WTC11 (cell line): ENCODE results near the gene SLC8A2. TPM values are rescaled to one million over a fixed set of nuclear protein-coding genes. Genes with fewer than 3 reads are reported as not detected.

Experiments
- ATAC-seq: fragments of 200-7000 bp; cut with Tn5 transposase; 2 replicates; pipeline ENCODE4 v1.10.0; 2021; ENCODE audit warnings: mild to moderate bottlenecking, moderate library complexity
- CTCF ChIA-PET: fragments of 300-600 bp; sonication (Branson Sonifier 250); formaldehyde crosslinking; loops from one replicate; lab custom pipeline; 2021; ENCODE audit warnings: antibody characterized with exemption; lab: Charles Lee
- POLR2A ChIA-PET: fragments of 350-600 bp; sonication (Branson Sonifier 250); formaldehyde crosslinking; loops from one replicate; lab custom pipeline; 2021; ENCODE audit warnings: antibody characterized with exemption; lab: Charles Lee
- DNase-seq: peaks from one replicate; pipeline ENCODE4 v3.0.0; 2021; ENCODE audit warnings: low spot score
- H3K27ac Mint-ChIP-seq: 2 replicates; pipeline ENCODE4 v1.8.0; 2021; ENCODE audit warnings: mixed read lengths
- H3K27me3 Mint-ChIP-seq: 2 replicates; pipeline ENCODE4 v1.8.0; 2021; ENCODE audit warnings: low read depth, mild to moderate bottlenecking, moderate library complexity, mixed read lengths
- H3K36me3 Mint-ChIP-seq: 2 replicates; pipeline ENCODE4 v1.8.0; 2021; ENCODE audit warnings: mixed read lengths
- H3K4me1 Mint-ChIP-seq: 2 replicates; pipeline ENCODE4 v1.8.0; 2022; ENCODE audit warnings: mixed read lengths
- H3K4me3 Mint-ChIP-seq: 2 replicates; pipeline ENCODE4 v1.8.0; 2021; ENCODE audit warnings: mild to moderate bottlenecking, moderate library complexity, mixed read lengths
- H3K9me3 Mint-ChIP-seq: 2 replicates; pipeline ENCODE4 v1.8.0; 2021; ENCODE audit warnings: mixed read lengths
- EMX1 ChIP-seq: fragments of 250-450 bp; sonication (Bioruptor Pico); IDR thresholded peaks from 2 replicates; pipeline ENCODE4 v1.8.0; 2021; ENCODE audit warnings: mild to moderate bottlenecking
- JUN ChIP-seq: sonication (generic); formaldehyde crosslinking; IDR thresholded peaks from 2 replicates; pipeline ENCODE4 v1.8.0; 2023; ENCODE audit warnings: mild to moderate bottlenecking, missing genetic modification reagents
- SP1 ChIP-seq: sonication (generic); formaldehyde crosslinking; conservative IDR thresholded peaks from 2 replicates; pipeline ENCODE4 v1.8.1; 2022; ENCODE audit warnings: missing genetic modification reagents
- ZNF121 ChIP-seq: sonication (generic); formaldehyde crosslinking; IDR thresholded peaks from 2 replicates; pipeline ENCODE4 v1.8.0; 2023; ENCODE audit warnings: missing genetic modification reagents
- ZNF263 ChIP-seq: sonication (generic); formaldehyde crosslinking; IDR thresholded peaks from 2 replicates; pipeline ENCODE4 v1.8.1; 2022; ENCODE audit warnings: low read depth, mild to moderate bottlenecking, moderate library complexity, missing genetic modification reagents
- ZNF423 ChIP-seq: fragments of 250-450 bp; sonication (Bioruptor Pico); IDR thresholded peaks from 2 replicates; pipeline ENCODE4 v2.1.2; 2022; ENCODE audit warnings: mild to moderate bottlenecking, moderate library complexity
- total RNA-seq: library from RNA; stranded (reverse); gene quantifications from 3 replicates; pipeline ENCODE4 v1.2.3, GENCODE V29; 2021
- TF ChIP-seq, protein P1 (sequence below): sonication (generic); formaldehyde crosslinking; IDR thresholded peaks from 2 replicates; pipeline ENCODE4 v1.8.0; 2022; ENCODE audit warnings: mild to moderate bottlenecking, missing genetic modification reagents
- TF ChIP-seq, protein P2 (sequence below): fragments of 250-450 bp; sonication (Bioruptor Pico); IDR thresholded peaks from 2 replicates; pipeline ENCODE4 v1.8.0; 2021; ENCODE audit warnings: mild to moderate bottlenecking
- TF ChIP-seq, protein P3 (sequence below): fragments of 250-450 bp; sonication (Bioruptor Pico); IDR thresholded peaks from 2 replicates; pipeline ENCODE4 v1.9.0; 2021; ENCODE audit warnings: mild to moderate bottlenecking
- TF ChIP-seq, protein P4 (sequence below): sonication (generic); formaldehyde crosslinking; IDR thresholded peaks from 2 replicates; pipeline ENCODE4 v1.8.1; 2022; ENCODE audit warnings: missing genetic modification reagents, borderline replicate concordance
- TF ChIP-seq, protein P5 (sequence below): sonication (generic); formaldehyde crosslinking; IDR thresholded peaks from 2 replicates; pipeline ENCODE4 v1.8.0; 2023; ENCODE audit warnings: missing genetic modification reagents
- TF ChIP-seq, protein P6 (sequence below): fragments of 250-450 bp; sonication (Bioruptor Pico); IDR thresholded peaks from 2 replicates; pipeline ENCODE4 v1.9.0; 2021; ENCODE audit warnings: moderate library complexity, mild to moderate bottlenecking, inconsistent platforms, borderline replicate concordance
- TF ChIP-seq, protein P7 (sequence below): sonication (generic); formaldehyde crosslinking; IDR thresholded peaks from 2 replicates; pipeline ENCODE4 v1.8.0; 2022; ENCODE audit warnings: mild to moderate bottlenecking, missing genetic modification reagents

Gene SLC8A2
- total RNA-seq, 1 experiment from 2014 or later, result 6.5 TPM

DNA sequence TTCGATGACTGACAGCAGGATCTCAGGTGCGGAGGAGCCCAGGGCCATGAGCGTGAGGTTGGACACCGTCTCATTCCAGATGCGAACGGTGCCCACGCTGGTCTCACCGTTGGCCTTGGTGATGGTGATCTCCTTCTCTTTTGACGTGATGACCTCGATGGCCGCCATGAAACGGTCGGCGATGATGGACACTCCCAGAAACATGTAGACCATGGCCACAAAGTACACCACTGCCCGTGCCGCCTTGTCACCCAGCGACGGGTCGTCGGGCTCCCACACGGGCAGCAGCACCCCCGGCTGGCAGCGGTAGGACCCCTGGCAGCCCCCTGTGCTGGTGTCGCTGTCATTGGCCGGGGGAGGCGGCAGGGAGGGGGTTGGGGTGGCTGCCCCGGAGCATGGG is 5.7 kb downstream of the SLC8A2 start:
- Mint-ChIP-seq H3K4me1 (peaks cover 41% of the 10 kb centered on the region), H3K36me3 (no peaks in the 10 kb centered on the region), H3K9me3 (no peaks in the 10 kb centered on the region), H3K4me3 (no peak overlapping the region), H3K27ac (peak overlapping the region; percentile 53; the same call in 1 of the 2 replicates), H3K27me3 (peaks cover 11% of the 10 kb centered on the region)
- POLR2A ChIA-PET, result no interaction called here
- DNase-seq (no peak), ATAC-seq (no peak)
- TF ChIP-seq SP1 (CRISPR knock-in tag) (no peak), EMX1 (CRISPR knock-in tag) (no peak)
- TF ChIP-seq, protein P1, sequence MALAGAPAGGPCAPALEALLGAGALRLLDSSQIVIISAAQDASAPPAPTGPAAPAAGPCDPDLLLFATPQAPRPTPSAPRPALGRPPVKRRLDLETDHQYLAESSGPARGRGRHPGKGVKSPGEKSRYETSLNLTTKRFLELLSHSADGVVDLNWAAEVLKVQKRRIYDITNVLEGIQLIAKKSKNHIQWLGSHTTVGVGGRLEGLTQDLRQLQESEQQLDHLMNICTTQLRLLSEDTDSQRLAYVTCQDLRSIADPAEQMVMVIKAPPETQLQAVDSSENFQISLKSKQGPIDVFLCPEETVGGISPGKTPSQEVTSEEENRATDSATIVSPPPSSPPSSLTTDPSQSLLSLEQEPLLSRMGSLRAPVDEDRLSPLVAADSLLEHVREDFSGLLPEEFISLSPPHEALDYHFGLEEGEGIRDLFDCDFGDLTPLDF, result no peak
- CTCF ChIA-PET, result no interaction called here

DNA sequence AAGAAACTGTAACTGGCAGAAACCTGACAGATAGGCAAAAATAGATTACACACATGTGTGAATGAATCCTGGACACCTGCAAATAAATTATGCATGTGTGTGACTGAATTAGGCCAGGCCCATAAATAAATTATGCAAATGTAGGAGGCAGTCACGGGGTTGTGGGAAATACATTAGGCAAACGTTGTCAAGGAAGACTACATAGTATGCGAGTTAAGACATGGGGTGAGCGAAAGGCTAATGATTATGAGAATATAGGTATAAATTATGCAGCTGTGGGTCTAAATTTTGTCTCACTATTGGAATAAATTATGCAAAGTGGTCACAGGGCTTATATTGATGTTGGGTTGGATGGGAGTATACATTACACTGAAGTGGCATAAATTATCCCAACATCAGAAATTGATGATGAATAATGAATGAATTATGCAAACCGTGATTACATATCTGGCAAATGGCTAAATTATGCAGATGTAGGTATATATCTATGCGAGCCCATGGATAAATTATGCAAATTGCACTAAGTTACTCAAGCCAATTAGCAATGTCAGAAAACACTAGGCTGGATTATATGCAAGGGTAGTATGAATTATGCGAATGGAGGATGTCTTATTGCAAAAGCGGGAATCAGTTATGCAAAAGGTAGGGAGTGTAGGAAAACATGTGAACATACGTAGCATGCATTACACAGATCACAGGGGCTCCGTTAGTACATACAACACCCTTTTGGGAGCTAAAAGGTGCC is 6.8 kb downstream of the SLC8A2 start:
- TF ChIP-seq, protein P2, sequence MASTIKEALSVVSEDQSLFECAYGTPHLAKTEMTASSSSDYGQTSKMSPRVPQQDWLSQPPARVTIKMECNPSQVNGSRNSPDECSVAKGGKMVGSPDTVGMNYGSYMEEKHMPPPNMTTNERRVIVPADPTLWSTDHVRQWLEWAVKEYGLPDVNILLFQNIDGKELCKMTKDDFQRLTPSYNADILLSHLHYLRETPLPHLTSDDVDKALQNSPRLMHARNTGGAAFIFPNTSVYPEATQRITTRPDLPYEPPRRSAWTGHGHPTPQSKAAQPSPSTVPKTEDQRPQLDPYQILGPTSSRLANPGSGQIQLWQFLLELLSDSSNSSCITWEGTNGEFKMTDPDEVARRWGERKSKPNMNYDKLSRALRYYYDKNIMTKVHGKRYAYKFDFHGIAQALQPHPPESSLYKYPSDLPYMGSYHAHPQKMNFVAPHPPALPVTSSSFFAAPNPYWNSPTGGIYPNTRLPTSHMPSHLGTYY, result no peak
- no peak for TF ChIP-seq JUN
- no peak for TF ChIP-seq ZNF263 (CRISPR knock-in tag)
- no peak for TF ChIP-seq ZNF423
- TF ChIP-seq, protein P3, sequence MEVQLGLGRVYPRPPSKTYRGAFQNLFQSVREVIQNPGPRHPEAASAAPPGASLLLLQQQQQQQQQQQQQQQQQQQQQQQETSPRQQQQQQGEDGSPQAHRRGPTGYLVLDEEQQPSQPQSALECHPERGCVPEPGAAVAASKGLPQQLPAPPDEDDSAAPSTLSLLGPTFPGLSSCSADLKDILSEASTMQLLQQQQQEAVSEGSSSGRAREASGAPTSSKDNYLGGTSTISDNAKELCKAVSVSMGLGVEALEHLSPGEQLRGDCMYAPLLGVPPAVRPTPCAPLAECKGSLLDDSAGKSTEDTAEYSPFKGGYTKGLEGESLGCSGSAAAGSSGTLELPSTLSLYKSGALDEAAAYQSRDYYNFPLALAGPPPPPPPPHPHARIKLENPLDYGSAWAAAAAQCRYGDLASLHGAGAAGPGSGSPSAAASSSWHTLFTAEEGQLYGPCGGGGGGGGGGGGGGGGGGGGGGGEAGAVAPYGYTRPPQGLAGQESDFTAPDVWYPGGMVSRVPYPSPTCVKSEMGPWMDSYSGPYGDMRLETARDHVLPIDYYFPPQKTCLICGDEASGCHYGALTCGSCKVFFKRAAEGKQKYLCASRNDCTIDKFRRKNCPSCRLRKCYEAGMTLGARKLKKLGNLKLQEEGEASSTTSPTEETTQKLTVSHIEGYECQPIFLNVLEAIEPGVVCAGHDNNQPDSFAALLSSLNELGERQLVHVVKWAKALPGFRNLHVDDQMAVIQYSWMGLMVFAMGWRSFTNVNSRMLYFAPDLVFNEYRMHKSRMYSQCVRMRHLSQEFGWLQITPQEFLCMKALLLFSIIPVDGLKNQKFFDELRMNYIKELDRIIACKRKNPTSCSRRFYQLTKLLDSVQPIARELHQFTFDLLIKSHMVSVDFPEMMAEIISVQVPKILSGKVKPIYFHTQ, result no peak
- TF ChIP-seq, protein P4, sequence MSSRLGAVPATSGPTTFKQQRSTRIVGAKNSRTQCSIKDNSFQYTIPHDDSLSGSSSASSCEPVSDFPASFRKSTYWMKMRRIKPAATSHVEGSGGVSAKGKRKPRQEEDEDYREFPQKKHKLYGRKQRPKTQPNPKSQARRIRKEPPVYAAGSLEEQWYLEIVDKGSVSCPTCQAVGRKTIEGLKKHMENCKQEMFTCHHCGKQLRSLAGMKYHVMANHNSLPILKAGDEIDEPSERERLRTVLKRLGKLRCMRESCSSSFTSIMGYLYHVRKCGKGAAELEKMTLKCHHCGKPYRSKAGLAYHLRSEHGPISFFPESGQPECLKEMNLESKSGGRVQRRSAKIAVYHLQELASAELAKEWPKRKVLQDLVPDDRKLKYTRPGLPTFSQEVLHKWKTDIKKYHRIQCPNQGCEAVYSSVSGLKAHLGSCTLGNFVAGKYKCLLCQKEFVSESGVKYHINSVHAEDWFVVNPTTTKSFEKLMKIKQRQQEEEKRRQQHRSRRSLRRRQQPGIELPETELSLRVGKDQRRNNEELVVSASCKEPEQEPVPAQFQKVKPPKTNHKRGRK, result no peak
- no peak for TF ChIP-seq ZNF121 (CRISPR knock-in tag)
- TF ChIP-seq, protein P5, sequence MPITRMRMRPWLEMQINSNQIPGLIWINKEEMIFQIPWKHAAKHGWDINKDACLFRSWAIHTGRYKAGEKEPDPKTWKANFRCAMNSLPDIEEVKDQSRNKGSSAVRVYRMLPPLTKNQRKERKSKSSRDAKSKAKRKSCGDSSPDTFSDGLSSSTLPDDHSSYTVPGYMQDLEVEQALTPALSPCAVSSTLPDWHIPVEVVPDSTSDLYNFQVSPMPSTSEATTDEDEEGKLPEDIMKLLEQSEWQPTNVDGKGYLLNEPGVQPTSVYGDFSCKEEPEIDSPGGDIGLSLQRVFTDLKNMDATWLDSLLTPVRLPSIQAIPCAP (CRISPR knock-in tag), result no peak
- TF ChIP-seq, protein P6, sequence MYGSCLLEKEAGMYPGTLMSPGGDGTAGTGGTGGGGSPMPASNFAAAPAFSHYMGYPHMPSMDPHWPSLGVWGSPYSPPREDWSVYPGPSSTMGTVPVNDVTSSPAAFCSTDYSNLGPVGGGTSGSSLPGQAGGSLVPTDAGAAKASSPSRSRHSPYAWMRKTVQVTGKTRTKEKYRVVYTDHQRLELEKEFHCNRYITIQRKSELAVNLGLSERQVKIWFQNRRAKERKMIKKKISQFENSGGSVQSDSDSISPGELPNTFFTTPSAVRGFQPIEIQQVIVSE (CRISPR knock-in tag), result no peak
- TF ChIP-seq, protein P7, sequence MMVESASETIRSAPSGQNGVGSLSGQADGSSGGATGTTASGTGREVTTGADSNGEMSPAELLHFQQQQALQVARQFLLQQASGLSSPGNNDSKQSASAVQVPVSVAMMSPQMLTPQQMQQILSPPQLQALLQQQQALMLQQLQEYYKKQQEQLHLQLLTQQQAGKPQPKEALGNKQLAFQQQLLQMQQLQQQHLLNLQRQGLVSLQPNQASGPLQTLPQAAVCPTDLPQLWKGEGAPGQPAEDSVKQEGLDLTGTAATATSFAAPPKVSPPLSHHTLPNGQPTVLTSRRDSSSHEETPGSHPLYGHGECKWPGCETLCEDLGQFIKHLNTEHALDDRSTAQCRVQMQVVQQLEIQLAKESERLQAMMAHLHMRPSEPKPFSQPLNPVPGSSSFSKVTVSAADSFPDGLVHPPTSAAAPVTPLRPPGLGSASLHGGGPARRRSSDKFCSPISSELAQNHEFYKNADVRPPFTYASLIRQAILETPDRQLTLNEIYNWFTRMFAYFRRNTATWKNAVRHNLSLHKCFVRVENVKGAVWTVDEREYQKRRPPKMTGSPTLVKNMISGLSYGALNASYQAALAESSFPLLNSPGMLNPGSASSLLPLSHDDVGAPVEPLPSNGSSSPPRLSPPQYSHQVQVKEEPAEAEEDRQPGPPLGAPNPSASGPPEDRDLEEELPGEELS (CRISPR knock-in tag), result no peak
- peak overlapping the region; percentile 58; the same call in 1 of the 2 replicates for H3K27ac Mint-ChIP-seq
- ATAC-seq, result no peak
- DNase-seq, result no peak
- H3K9me3 Mint-ChIP-seq, result no peaks in the 10 kb centered on the region
- POLR2A ChIA-PET, result no interaction called here
- no peak overlapping the region for H3K4me3 Mint-ChIP-seq
- peaks cover 31% of the 10 kb centered on the region for H3K4me1 Mint-ChIP-seq
- H3K36me3 Mint-ChIP-seq, result no peaks in the 10 kb centered on the region
- peaks cover 3% of the 10 kb centered on the region; the same call in 1 of the 2 replicates for H3K27me3 Mint-ChIP-seq
- CTCF ChIA-PET, result interaction anchor here (1.5 kb wide), 1 partner anchor 31 kb away, joined by 5 read pairs; no protein-coding TSS in a partner anchor
